GM19372 (cell line): Measurements from ENCODE around the gene STYK1.
"Not testable (repeated sequence)": the region's sequence is repeated elsewhere in the genome, so short reads cannot be mapped to it uniquely, and the experiment has no call there.

Source experiments
- ATAC-seq: cut with Tn5 transposase; IDR thresholded peaks from one replicate; pipeline ENCODE4 v1.9.1; 2021; ENCODE audit warnings: mild to moderate bottlenecking, low read depth, moderate library complexity; ENCODE audit not compliant: unreplicated experiment

The STYK1 gene

DNA sequence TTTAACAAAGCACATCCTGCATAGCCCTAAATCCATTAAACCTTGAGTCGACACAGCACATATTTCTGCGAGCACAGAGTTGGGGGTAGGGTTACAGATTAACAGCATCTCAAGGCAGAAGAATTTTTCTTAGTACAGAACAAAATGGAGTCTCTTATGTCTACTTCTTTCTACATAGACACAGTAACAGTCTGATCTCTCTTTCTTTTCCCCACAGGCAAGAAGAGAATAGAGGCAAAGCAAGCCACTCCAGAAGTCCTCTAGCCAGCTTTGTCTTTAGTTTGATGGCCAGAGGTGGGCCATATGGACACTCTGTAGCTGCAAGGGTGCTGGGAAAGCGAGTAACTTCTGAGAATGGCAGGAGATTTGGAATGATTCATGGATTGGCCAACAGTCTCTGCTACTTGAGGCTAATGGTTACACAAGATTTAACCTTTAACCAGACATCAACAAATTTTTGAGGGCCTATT lies 101.8 kb downstream of the STYK1 start:
- ATAC-seq, result not testable (repeated sequence)

DNA sequence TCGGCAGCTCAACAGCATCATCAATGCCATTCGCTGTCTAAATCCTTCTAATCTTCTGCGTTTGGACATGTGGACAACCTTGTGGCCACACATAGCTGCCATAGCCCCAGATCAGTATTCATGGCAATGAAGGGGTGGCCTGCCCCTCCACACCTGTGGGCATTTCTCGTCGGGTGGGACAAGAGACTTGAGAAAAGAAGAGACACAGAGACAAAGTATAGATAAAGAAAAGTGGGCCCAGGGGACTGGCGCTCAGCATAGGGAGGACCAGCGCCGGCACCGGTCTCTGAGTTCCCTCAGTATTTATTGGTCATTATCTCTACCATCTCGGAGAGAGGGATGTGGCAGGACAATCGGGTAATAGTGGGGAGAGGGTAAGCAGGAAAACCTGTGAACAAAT lies 102.7 kb downstream of the STYK1 start:
- no peak for ATAC-seq
